ENCODE data around the gene ABLIM1. TPM values are rescaled to one million over a fixed set of nuclear protein-coding genes. Genes with fewer than 3 reads are reported as not detected.

ABLIM1 gene
- total RNA-seq, 3 donors from 2014 or later (not counting 1 experiment from before 2014, with no cell fraction given), result 71.9 to 118 (median 73.5) TPM

DNA sequence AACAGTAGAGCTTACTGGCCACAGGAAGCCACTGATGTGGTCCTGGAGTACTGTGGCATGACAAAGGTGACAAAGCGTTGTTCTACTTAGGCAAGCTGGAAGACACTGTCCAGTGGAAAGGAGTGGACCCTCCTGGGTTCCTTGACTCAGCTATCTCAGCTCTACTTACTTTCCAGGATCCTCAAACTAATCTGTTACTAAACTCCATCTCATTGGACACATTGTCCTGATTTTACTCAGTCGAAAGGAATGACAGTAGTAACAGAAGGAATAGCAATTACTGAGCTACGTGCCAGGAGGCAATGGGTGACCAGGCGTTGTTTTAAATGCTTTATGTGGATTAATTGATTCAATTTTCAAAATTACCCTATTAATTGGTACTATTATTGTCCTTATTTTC, 41.6 kb downstream of the ABLIM1 start:
- no peak overlapping the region for H3K4me3 ChIP-seq (ENCODE audit: low read length)
- Mint-ChIP-seq H3K27ac (no peak overlapping the region), H3K9me3 (no peaks in the 10 kb centered on the region), H3K4me1 (peaks cover 4% of the 10 kb centered on the region in 2 donors), H3K27me3 (ENCODE audit: low read depth in 2 of 2) (peaks cover 5% of the 10 kb centered on the region in 2 donors), H3K36me3 (no peaks in the 10 kb centered on the region), H3K4me3 (no peak overlapping the region)
- intact Hi-C loops (cut with micrococcal nuclease), result no loop called here
- H3K4me1 ChIP-seq (ENCODE audit: control insufficient read depth, insufficient read depth, low read length), result no peaks in the 10 kb centered on the region
- ATAC-seq (no peak), DNase-seq (no peak)
- no peaks in the 10 kb centered on the region for H3K27me3 ChIP-seq (ENCODE audit: control insufficient read depth, insufficient read depth, low read length)
- H3K27ac ChIP-seq (ENCODE audit: low read length), result no peak overlapping the region
- WGBS (ENCODE audit: insufficient coverage), result 100% methylated on average over 2 of the region's 4 CpGs
- TF ChIP-seq, protein P1, sequence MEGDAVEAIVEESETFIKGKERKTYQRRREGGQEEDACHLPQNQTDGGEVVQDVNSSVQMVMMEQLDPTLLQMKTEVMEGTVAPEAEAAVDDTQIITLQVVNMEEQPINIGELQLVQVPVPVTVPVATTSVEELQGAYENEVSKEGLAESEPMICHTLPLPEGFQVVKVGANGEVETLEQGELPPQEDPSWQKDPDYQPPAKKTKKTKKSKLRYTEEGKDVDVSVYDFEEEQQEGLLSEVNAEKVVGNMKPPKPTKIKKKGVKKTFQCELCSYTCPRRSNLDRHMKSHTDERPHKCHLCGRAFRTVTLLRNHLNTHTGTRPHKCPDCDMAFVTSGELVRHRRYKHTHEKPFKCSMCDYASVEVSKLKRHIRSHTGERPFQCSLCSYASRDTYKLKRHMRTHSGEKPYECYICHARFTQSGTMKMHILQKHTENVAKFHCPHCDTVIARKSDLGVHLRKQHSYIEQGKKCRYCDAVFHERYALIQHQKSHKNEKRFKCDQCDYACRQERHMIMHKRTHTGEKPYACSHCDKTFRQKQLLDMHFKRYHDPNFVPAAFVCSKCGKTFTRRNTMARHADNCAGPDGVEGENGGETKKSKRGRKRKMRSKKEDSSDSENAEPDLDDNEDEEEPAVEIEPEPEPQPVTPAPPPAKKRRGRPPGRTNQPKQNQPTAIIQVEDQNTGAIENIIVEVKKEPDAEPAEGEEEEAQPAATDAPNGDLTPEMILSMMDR (IDR thresholded peaks at IDR 0.05), result no peak
- no peaks in the 10 kb centered on the region for H3K36me3 ChIP-seq (ENCODE audit: control insufficient read depth, insufficient read depth, low read length)
- H3K9me3 ChIP-seq (ENCODE audit: control insufficient read depth, insufficient read depth, low read length), result no peaks in the 10 kb centered on the region

DNA sequence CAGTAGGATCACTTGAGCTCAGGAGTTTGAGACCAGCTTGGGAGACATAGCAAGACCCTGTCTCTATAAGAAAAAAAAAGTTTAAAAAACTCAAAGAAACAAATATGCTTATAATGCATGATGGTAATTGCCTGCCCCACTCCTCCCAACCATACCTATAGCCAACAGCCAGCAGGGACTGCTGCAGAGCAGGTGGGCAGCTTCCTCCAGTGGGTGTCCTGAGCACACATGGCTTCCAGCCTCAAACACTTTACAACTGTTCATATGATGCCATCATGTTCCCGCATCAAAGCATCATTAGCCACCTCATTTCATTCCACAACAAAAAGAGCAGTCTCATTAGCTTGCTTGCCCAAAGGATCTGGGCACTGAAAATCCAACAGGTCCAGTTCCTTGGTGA, 42.0 kb downstream of the ABLIM1 start:
- intact Hi-C loops (cut with micrococcal nuclease), result no loop called here
- 92% methylated on average over 1 of the region's 1 CpG for WGBS (ENCODE audit: insufficient coverage)
- H3K27ac ChIP-seq (ENCODE audit: low read length), result no peak overlapping the region
- no peaks in the 10 kb centered on the region for H3K36me3 ChIP-seq (ENCODE audit: control insufficient read depth, insufficient read depth, low read length)
- H3K4me1 ChIP-seq (ENCODE audit: control insufficient read depth, insufficient read depth, low read length), result no peaks in the 10 kb centered on the region
- TF ChIP-seq, protein P1 (IDR thresholded peaks at IDR 0.05), result no peak
- Mint-ChIP-seq H3K36me3 (no peaks in the 10 kb centered on the region), H3K9me3 (no peaks in the 10 kb centered on the region), H3K27ac (no peak overlapping the region), H3K4me3 (no peak overlapping the region), H3K27me3 (ENCODE audit: low read depth in 2 of 2) (peaks cover 5% of the 10 kb centered on the region in 2 donors), H3K4me1 (peaks cover 4% of the 10 kb centered on the region in 2 donors)
- no peaks in the 10 kb centered on the region for H3K9me3 ChIP-seq (ENCODE audit: control insufficient read depth, insufficient read depth, low read length)
- H3K4me3 ChIP-seq (ENCODE audit: low read length), result no peak overlapping the region
- DNase-seq (no peak), ATAC-seq (no peak)
- H3K27me3 ChIP-seq (ENCODE audit: control insufficient read depth, insufficient read depth, low read length), result no peaks in the 10 kb centered on the region

DNA sequence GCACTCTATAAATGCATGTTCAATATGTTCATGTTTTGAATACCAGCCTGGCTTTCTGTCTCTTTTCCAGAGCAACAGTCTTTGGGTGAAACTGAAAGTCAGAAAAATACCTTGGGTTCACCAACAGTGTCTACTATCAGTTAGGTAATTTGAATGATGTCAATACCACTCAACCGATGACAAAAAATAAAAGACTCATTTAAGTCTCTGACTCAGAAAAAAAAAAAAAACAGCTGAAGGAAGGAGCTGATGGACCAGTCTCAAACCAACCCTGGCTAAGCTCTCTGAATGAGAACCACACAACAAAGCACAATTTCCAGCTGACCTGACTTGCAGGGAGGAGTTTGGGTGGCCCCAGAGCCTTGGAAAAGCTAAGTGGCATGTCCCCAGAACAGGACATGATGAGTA, 42.5 kb downstream of the ABLIM1 start:
- TF ChIP-seq, protein P1 (IDR thresholded peaks at IDR 0.05), result no peak
- no peaks in the 10 kb centered on the region for H3K36me3 Mint-ChIP-seq
- H3K4me3 ChIP-seq (ENCODE audit: low read length), result no peak overlapping the region
- no peaks in the 10 kb centered on the region for H3K27me3 ChIP-seq (ENCODE audit: control insufficient read depth, insufficient read depth, low read length)
- no peak for DNase-seq
- H3K4me3 Mint-ChIP-seq, result no peak overlapping the region
- H3K27me3 Mint-ChIP-seq (ENCODE audit: low read depth in 2 of 2), result peaks cover 5% of the 10 kb centered on the region in 2 donors
- no peaks in the 10 kb centered on the region for H3K36me3 ChIP-seq (ENCODE audit: control insufficient read depth, insufficient read depth, low read length)
- H3K27ac ChIP-seq (ENCODE audit: low read length), result no peak overlapping the region
- peaks cover 4% of the 10 kb centered on the region in 2 donors for H3K4me1 Mint-ChIP-seq
- WGBS (ENCODE audit: insufficient coverage), result 40% methylated on average over 1 of the region's 1 CpG
- no peaks in the 10 kb centered on the region for H3K4me1 ChIP-seq (ENCODE audit: control insufficient read depth, insufficient read depth, low read length)
- intact Hi-C loops (cut with micrococcal nuclease), result no loop called here
- no peaks in the 10 kb centered on the region for H3K9me3 ChIP-seq (ENCODE audit: control insufficient read depth, insufficient read depth, low read length)
- ATAC-seq, result no peak
- no peaks in the 10 kb centered on the region for H3K9me3 Mint-ChIP-seq
- no peak overlapping the region for H3K27ac Mint-ChIP-seq

DNA sequence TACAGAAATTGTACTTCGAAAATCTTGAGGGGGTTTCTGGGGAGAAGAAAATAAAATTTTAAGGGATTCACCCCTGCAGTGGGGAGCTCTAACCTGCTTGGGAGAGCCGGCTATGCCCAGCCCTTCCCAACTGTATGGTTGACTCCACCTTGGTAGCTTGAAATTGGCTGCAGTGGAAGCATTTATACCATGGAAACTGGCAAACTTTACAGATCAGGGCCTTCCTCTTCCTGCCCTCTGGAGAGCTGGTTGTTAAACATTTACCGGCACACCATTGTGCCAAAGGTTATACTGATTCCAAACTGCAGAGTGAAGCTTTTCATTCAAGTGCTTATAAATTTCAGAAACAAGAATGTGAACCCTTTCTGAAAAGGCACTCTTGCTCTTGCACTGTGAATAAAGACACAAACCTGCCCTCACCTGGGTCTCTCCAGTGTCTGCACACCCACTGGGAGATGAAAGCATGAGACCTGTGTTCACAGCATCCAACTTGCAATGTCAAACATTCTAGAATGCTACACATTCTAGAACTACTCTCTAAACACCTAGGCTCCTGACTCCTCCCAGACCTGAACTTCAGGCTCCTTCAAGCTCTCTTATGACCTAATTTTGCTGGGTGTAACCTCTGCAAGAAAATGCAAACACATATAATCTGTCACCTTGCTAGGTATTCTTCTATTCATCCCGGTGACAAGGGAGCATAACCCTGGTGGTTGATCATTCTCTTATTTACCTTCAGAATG, 44.7 kb downstream of the ABLIM1 start:
- no peaks in the 10 kb centered on the region for H3K36me3 Mint-ChIP-seq
- TF ChIP-seq, protein P1 (IDR thresholded peaks at IDR 0.05), result no peak

More for the DNA sequence above, 44.7 kb downstream of the ABLIM1 start:
- Histone ChIP-seq H3K9me3 (ENCODE audit: control insufficient read depth, insufficient read depth, low read length) (no peaks in the 10 kb centered on the region), H3K36me3 (ENCODE audit: control insufficient read depth, insufficient read depth, low read length) (no peaks in the 10 kb centered on the region), H3K27ac (ENCODE audit: low read length) (no peak overlapping the region), H3K4me3 (ENCODE audit: low read length) (no peak overlapping the region), H3K4me1 (ENCODE audit: control insufficient read depth, insufficient read depth, low read length) (no peaks in the 10 kb centered on the region), H3K27me3 (ENCODE audit: control insufficient read depth, insufficient read depth, low read length) (no peaks in the 10 kb centered on the region)
- Mint-ChIP-seq H3K4me1 (peaks cover 4% of the 10 kb centered on the region in 2 donors), H3K27ac (no peak overlapping the region), H3K27me3 (ENCODE audit: low read depth in 2 of 2) (peaks cover 5% of the 10 kb centered on the region in 2 donors), H3K9me3 (no peaks in the 10 kb centered on the region), H3K4me3 (no peak overlapping the region)
- intact Hi-C loops (cut with micrococcal nuclease), result no loop called here
- ATAC-seq, result no peak
- DNase-seq, result no peak
- WGBS (ENCODE audit: insufficient coverage), result 99% methylated on average over 4 of the region's 4 CpGs

All from natural killer cell (primary cell).